CD4-positive, alpha-beta T cell treated with Interleukin-12 subunit alpha and Interleukin-12 subunit beta, for 1 hour (primary cell): ENCODE data around the gene MRO.
"Not testable (repeated sequence)": the region's sequence is repeated elsewhere in the genome, so short reads cannot be mapped to it uniquely, and the experiment has no call there.

ENCODE experiments used
- DNase-seq: peaks from one replicate; pipeline ENCODE4 v3.0.0-alpha.2; 2020

Gene MRO

DNA sequence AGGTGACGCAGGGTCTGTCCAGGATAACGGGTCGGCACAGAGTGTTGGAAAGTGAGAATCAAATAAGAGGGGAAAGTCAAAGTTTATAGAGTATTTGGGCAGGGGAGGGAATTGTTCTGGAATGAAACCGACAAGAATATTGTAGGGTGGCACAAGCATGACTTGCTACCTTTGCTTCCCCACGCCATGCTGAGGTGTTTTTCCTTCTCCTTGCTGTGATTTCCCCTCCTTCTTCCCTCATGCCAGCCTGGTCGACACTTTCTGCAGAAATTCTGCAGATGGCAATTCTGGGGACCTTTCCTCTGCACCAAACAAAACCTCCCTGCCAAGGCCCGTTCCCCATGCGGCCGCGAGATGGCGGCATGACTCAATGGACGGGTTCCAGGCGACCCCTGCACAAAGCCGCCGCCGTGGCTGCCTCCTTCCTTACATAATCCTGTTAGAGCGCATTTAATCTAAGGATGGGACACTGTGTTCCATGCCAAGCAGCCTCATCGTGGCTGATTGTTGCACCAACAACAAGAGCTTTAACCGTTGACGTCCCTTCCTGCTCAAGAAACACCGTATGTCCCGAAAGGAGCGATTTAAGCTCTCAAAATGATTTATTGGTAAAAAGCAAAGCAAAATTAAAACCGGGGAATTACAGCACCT, at the start of gene MRO:
Gene MRO (minus strand): TSS at position 289 of the 651 bp plus-strand sequence. CDS start 10,616 bp downstream, outside the sequence.
- DNase-seq = peak; percentile 78

DNA sequence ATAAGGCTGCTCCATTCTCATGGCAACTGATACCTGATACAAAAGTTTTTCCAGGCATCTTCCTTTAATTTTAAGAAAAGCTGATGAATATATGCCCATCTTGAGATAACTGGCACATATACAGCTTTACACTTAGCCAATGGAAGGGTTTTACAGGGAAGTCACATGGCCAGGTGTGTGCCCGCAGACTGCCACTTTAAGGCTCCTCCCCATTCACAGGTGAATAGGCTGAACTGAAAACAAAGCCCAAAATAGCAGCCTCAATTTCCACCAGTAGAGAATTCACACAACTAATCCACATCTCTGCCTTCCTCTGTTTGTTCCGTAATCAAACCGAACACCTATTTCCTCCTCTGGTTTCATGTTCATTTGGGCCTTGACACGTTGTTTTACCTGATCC, 49.3 kb upstream of the MRO start:
- DNase-seq = no peak

DNA sequence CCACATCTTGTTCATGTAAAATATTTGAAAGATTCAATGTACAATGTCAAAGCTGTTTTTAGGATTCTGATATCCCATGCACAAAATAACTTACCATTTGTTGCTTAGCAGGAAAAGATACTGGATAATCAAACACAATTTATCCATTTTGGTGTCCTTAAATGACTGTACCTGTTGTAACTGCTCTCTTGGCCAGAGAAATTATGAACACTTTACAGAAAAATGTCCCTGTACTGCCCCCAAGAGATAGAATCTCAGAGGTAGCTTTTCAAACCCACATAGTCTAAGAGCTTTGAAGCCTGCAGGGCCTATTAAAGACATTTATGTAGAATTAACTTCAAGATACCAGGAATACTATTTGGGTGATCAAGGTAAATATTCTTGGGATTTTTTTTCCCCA, 46.9 kb upstream of the MRO start:
- DNase-seq = no peak

DNA sequence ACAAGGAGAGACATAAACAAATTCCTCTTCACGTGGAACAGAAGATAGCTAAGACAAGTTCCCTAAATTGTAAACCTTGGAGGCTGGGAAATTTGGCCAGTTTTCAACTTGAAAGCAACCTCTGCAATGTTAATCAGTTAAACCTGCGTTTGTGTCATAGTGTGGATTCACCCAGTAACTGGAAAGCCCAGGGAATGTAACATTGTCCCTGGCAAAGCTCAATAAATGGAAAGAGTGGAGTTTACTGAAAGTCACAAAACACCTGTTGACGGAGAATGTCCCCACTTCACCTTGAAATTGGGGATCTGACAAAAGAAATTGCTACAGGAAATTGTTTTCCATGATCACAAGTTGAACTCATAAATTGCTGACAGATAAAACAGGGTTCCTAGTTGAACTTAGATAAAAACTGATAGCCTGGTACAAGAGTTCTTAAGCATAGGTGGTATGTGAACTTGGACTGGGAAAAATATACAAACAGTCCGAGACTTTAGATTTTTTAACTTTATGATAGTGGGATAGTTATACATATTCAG, 44.1 kb upstream of the MRO start:
- no peak for DNase-seq

DNA sequence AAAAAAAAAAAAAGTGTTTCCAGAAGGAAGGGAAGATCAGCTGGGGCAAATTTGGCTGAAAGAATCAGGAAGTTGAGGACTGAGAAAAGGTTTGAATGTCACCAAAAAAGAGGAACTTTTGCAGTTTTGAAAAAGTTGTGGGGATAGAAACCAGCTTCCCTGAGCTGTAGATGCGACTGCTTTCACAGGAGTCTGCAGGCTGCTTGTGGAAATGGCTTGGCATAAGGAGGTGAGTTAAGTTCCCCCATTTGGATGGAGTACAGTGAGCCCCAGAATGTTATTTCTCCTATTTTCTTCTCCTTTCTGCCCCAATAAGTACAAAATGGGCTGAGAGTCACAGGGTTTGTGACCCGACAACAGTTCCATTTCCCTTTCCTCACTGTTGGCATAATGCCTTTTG, 42.6 kb upstream of the MRO start:
- no peak for DNase-seq

DNA sequence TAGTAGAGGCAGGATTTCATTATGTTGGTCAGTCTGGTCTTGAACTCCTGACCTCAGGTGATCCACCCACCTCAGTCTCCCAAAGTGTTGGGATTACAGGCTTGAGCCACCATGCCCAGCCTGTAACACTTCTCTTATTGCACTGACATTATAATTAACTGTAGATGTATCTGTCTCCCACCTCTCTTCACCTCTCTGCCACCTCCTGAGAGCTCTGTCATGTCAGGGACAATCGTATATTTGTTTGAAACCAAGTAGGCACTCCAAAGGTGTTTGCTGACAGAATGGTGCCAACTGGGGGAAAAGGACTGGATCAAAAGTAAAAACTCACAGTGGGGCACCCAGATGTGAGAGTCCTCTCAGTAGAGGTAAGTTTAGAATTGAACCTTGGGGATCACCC, 41.8 kb upstream of the MRO start:
- no peak for DNase-seq

DNA sequence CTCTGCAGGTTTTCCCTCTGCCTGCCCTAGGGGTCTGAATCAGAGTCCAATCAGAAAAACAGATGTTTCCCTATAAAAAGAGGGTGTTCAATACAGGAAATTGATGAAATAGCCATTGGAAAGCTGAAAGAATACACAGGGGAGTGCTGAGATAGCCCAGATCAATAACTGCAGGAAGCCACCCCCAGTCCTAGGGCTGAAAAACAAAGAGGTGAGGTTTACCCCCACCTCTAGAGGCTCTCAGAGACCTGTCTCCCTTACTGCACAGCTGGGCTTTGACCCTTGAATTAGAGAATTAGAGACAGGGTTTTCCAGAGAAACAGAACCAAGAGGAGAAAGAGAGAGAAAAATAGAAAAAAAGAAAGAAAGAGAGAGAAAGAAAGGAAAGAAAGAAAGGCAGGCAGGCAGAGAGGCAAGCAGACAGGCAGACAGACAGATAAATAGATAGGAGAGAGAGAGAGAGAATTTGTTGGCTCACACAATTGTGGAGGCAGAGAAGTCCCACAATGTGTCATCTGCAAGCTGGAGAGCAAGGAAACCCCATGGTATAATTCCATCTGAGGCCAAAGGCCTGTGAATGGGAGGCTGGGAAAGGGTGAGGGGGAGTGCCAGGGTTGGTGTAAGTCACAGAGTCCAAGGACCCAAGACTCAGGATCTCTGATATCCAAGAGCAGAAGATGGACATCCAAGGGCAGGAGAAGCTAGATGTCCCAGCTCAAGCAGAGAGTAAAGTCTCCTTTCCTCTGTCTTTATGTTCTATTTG, 40.2 kb upstream of the MRO start:
- no peak for DNase-seq

DNA sequence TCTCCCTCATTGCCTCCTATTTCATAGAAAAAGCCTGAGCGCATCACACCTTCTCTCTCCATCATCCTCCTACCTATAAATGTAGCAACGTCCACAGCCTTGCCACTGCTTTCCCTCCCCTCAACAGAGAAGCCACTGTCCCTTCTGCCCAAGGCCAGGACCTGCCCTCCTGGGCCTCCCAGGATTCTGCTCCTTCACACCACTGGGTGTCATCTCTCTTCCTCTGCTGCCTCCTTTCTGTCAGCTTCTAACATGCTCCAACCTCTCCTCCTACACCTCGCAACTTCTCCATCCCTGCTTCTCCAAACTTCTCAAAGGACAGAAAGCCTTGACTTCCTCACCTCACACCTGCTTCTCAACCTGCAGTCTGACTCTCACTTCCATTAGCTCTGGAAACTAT, 37.9 kb upstream of the MRO start:
- no peak for DNase-seq

DNA sequence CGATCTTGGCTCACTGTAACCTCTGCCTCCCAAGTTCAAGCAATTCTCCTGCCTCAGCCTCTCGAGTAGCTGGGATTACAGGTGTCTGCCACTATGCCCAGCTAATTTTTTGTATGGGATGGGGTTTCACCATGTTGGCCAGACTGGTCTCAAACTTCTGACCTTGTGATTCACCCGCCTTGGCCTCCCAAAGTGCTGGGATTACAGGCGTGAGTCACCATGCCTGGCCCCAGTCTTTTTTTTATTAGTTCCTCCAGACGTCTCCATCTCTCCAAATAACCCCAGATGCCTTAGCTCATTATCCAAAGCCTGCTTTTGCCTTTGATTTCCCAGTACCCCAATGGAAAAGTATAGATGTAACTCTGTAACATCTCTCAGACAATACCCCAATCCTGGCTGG, 37.4 kb upstream of the MRO start:
- DNase-seq = not testable (repeated sequence)

DNA sequence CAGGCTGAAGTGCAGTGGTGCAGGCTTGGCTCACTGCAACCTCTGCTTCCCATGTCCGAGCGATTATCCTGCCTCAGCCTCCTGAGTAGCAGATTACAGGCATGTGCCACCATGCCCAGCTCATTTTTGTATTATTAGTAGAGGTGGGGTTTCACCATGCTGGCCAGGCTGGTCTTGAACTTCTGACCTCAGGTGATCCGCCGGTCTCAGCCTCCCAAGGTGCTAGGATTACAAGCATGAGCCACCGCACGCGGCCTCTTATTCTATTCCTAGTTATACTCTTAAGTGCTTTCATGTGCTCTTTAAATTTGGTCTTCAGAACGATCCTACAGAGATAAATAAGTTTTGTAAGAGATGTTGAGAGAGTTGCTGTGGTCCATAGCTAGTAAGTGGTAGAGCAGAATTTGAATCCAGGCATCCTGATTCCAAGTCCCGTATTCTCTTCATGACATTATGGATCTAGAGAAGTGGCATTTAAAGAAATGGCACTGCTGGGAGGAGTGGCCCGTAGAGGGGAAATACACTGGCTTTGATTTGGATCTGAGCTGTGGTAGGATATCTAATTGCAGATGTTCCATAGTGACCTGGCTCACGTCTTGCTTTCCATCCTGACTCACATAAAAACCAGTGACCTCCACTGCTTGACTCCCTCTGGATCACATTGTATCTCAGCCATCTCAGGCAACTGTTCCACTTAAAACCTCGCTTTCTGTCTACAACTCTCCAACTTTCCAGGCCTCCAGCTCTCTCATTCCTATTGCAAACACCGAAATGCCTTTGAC, 36.4 kb upstream of the MRO start:
- DNase-seq = no peak

DNA sequence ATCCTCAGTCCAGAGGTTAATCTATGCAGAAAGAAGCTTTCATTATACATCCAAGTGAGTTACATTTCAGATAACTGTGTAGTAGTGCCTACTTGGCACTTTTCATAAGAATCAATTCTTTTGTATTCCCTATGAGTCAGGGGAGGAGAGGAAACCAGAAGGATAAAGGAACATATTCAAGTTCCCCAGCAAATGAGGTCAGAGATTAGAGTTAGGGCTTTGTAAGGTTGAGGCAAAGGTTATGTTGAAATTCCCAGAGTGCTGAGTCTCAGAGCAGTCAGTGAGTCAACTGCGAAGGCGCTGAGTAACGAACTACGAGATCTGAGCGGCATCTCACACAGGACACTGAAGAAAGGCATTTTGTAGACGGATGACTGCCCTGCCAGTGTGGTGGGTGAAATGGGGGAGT, 34.1 kb upstream of the MRO start:
- no peak for DNase-seq

DNA sequence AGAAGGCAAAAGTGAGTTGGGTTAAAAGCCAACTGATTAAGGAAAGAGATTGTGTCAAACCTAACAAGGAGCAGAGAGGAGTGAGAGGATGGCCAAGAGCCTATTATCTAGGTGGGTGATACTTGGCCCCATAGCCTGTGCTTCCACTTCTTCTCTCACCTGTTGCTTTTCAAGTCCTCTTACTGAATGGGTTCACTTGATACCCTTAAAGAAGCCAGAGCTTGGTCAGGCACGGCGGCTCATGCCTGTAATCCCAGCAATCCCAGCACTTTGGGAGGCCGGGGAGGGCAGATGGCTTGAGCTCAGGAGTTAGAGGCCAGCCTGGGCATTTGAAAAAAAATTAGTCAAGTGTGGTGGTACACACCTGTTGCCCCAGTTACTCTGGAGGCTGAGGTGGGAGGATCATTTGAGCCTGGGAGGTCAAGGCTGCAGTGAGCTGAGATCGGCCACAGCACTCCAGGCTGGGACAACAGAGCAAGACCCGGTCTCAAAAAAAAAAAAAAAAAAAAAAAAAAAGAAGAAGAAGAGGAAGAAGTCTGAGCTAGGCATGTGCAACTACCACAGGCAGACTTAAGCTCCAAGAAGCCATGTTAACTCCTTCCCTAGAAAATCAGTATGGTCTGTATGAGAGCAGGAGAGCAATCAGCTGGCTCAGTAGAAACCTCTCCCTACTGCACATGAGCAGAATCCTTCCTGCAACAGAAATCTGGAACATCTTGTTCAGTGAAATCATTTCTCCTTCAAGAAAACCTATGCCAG, 30.7 kb upstream of the MRO start:
- DNase-seq = no peak

DNA sequence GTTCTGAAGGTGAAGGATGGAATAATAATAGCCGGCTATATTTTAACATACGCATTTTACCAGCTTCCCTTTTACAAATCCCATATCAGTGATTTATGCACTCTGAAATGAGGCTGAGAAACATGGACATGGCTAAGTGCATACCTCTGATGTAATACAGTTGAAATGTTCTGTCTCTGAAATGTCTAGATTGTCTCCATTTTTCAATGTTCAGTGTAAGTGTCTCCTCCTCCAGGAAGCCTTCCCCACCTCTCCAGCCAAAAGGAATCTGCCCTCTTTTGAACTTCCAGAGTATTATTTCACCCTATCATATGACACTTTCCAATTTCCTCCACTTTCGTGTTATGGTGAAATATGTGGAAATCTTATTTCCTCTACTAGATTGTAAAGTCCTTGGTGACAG, 29.6 kb upstream of the MRO start:
- no peak for DNase-seq

DNA sequence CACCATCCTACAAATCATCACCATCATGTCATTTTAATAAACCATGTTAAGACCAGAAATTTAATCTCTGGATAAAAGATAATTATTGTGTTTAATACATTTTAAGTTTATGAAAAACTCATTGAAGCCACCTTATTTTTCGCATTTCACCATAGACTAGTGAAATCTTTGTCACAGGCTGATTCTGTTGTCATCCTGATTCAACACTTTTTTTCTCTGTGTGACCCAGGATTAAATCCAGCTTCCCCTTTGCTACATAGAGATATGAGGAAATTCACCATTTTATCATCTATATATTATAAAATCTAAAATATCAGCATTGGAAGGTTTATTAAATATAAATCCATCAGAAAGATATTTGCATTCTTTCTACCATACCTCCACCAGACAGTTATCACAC, 29.2 kb upstream of the MRO start:
- no peak for DNase-seq

DNA sequence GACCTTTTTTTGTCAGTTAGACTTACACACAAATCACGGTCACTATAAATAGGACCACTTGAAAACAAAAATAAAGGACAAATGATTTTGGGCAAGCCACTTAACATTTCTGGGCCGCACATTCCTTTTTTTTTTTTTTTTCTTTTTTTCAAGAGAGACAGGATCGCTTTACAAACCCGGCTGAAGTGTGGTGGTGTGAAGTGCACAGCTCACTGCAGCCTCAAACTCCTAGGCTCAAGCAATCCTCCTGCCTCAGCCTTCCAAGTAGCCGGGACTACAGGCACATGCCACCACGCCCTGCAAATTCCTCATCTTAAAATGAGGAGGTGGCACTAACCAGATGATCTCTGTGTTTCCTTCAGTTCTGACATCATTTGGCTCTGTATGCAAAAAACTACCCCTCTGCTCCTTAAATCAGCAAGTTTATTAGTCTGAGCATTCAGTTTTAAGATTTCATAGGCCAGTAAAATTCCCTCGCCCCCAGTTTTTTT, 28.3 kb upstream of the MRO start:
- DNase-seq = no peak

DNA sequence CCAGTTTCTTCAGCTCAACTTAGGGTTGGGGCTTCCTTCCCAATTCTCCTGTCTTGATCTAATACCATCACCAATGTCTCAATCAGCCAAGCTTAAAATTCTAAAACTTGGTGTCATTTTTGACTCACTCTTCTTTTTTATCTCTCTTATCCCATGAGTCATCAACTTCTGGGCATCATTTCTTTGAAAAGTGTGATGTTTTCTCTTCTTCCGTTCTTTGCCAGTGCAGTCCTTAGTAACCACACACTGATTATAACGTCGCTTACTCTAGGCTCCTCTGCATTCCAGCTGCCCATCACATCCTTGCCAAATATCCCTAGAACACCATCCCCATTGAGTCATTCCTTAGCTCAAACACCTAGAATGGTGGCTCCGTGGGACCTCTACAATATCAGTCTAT, 27.4 kb upstream of the MRO start:
- no peak for DNase-seq

DNA sequence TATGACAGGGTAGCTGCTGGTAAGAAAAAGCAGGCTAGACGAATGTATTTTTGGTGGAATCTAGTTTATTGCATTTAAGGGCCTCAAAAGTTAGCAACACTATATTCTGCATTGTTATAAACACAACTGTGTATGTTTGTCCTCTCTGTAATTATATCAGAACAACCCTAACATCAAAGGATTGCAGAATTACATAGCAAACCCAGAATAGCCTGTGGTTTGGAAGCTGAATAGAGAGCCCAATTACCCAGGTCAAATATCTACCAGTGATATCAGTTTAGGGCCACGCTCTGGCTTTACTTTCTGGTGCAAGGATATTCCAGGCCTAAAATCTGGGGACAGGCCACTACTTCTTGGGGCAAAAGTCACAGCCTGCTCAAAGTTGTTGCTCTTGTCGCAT, 25.1 kb upstream of the MRO start:
- DNase-seq = no peak

DNA sequence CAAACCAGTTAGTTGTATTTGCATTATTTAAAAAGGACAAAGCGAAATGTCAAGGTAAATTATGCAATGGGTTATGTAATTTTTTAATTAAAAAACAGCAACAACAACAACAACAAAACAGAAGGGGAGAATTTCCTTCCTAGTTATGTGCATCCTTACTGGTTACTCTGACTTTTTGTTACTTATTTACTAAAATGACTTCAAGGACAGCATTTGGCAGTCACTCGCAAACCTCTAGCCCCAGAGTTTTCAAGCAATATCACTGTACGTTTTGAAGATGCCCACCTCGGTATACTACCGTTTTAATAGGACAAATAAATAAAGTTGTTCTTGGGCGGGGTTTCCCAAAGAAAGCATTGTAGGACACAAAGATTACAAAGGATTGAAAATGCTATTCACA, 24.7 kb upstream of the MRO start:
- DNase-seq = no peak

DNA sequence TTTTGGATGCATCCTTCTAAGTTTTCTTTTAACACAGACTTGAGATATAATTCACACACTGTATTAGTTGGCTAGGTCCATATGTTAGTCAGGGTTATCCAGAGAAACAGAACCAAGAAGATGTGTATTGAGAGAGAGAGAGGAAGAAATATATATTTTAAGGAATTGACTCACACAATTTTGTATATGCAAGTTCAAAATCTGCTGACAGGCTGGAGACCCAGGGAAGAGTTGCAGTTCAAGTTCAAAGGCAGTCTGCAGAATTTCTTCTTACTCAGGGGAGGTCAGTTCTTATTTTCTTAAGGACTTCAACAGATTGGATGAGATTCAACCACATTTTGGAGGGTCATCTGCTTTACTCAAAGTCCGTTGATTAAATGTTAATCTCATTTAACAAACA, 23.0 kb upstream of the MRO start:
- DNase-seq = no peak

DNA sequence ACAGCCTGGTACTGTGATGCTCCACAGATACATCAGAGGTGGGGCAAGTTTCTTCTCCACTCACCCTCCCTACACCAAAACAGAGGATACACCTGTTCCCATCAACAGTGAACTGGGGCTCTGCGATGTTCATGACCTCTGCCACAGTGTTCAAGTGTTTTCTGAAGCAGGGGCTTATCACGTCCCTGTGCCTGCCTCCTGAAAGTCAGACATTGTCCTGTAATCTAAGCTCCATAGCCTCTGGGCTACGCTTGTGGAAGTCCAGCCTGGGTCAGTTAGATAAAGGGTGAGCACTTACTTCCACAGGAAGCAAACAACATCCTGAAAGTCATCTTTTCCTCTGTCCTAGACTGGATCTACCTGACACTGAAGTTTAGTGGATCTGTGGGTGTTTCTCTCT, 20.2 kb upstream of the MRO start:
- no peak for DNase-seq

DNA sequence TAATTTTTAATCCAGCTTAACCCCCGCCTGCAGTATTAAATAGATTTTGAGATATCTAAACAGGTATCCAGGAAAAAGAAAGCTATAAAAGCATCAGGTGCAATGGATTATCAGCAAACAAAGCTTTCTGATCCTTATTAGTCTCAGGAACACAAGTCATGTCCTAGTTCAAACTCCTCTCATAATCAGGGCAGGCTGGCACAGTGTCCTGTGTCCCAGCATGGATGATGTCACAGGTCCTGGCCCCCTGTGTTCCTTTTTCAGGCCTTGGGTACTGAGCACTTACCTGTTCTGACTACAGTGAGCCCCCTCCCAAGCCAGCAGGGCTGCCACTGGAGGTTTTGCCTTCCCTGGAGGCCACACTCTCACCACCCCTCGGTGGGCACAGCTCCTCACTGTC, 19.5 kb upstream of the MRO start:
- no peak for DNase-seq

DNA sequence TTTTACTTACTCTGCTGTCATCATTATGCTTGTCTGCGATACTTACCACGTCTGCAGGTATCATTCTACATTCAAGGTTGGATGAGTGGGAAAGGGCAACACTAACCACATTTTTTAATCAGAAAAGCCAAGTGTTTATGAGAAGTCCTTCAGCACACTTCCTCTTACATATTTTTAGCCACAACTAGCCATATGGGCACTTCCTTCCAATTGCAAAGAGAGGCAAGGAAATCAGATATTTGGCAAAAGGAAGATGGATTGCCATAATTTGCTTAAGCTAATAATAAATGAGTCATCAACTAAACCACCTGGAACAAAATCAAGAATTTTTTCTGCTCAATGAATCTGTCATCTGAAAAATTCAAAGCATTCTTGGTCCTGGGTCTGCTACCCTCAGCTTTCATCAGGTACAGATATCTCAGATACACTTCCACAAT, 16.7 kb upstream of the MRO start:
- DNase-seq = no peak

DNA sequence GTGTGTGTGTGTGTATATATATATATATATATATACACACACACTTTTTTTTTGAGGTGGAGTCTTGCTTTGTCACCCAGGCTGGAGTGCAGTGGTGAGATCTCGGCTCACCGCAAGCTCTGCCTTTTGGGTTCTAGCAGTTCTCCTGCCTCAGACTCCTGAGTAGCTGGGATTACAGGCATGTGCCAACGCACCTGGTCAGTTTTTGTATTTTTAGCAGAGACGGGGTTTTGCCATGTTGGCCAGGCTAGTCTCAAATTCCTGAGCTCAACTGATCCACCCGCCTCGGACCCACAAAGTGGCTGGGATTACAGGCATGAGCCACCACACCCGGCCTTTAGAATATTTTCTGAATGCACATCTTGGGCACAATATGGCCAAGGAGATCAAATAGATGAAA, 13.7 kb upstream of the MRO start:
- not testable (repeated sequence) for DNase-seq
